HUES64 (cell line): Measurements from ENCODE around the gene BLVRB.
"Not testable (repeated sequence)": the region's sequence is repeated elsewhere in the genome, so short reads cannot be mapped to it uniquely, and the experiment has no call there.

Source experiments
- H3K27ac ChIP-seq: 2 replicates; pipeline ENCODE4 v1.7.0; 2013; ENCODE audit warnings: low read depth, low read length, inconsistent platforms
- H3K27me3 ChIP-seq: 2 replicates; pipeline ENCODE4 v1.6.1; 2013; ENCODE audit warnings: mild to moderate bottlenecking, low read length; ENCODE audit not compliant: insufficient read depth
- H3K36me3 ChIP-seq: 2 replicates; pipeline ENCODE4 v1.6.1; 2013; ENCODE audit warnings: mild to moderate bottlenecking, low read length; ENCODE audit not compliant: insufficient read depth
- H3K4me1 ChIP-seq: 2 replicates; pipeline ENCODE4 v1.6.1; 2013; ENCODE audit warnings: mild to moderate bottlenecking, low read length, moderate library complexity; ENCODE audit not compliant: insufficient read depth
- H3K4me3 ChIP-seq: 2 replicates; pipeline ENCODE4 v1.5.1; 2013; ENCODE audit warnings: mild to moderate bottlenecking, low read length, moderate library complexity
- H3K9ac ChIP-seq: 2 replicates; pipeline ENCODE4 v1.6.1; 2013; ENCODE audit warnings: mild to moderate bottlenecking, low read depth, low read length
- H3K9me3 ChIP-seq: 2 replicates; pipeline ENCODE4 v1.6.1; 2013; ENCODE audit warnings: low read depth, low read length; ENCODE audit not compliant: insufficient read depth
- WGBS: fragments of 150-250, 120-280 bp; methylation state at CpG from one replicate; pipeline ENCODE4 v1.1.7; 2013; ENCODE audit warnings: missing lambda C conversion rate; 5-methylcytosine and 5-hydroxymethylcytosine counted together

BLVRB gene

DNA sequence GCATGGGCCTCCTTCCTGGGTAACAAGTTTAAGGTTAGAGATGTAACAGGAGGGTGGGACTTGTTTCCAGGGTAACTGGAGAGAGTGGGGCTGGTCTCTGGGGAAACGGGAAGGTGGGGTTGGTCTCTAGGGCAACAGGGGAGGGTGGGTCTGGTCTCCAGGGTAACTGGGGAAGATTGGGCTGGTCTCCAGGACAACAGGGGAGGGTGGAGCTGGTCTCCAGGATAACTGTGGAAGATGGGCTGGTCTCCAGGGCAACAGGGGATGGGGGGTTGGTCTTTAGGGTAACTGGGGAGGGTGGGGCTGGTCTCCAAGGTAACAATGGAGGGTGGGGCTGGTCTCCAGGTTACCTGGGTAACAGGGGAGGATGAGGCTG is 37.8 kb upstream of the BLVRB start:
- WGBS: 67% methylated on average over 1 of the region's 1 CpG
- H3K4me1 ChIP-seq: no peaks in the 10 kb centered on the region
- H3K4me3 ChIP-seq: no peak overlapping the region
- peaks cover 17% of the 10 kb centered on the region for H3K27me3 ChIP-seq
- H3K36me3 ChIP-seq: no peaks in the 10 kb centered on the region
- H3K9ac ChIP-seq: no peak overlapping the region
- H3K9me3 ChIP-seq: no peaks in the 10 kb centered on the region
- H3K27ac ChIP-seq: no peak overlapping the region

DNA sequence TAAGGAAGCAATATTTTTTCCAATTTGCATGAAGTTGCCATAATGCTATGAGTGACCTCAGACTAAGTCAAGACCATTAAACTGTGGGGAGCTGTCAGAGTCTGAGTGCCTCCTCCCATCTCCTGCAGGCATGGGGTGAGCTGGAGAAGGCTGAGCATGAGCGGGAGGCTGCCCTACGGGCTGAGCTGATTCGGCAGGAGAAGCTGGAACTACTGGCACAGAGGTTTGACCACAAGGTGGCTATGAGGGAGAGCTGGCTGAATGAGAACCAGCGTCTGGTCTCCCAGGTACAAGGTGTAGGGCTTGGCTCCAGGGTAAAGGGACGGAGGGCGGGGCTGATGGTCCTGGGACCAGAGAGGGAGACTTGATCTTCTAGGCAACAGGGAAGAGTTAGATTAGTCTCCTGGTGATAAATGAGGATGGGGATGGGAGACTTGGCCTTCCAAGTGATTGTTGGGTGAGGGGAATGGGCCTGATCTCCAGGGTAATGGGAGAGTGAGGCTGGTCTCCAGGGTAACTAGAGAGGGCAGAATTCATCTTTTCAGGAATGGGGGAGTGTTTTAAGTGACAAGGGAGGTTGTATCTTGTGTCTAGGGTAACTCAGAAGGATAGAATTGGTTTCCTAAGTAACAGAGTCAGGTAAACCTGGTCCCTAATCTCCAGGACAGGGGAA is 37.2 kb upstream of the BLVRB start:
- no peaks in the 10 kb centered on the region for H3K36me3 ChIP-seq
- H3K9ac ChIP-seq: no peak overlapping the region
- H3K9me3 ChIP-seq: no peaks in the 10 kb centered on the region
- WGBS: 45% methylated on average over 6 of the region's 6 CpGs
- no peak overlapping the region for H3K4me3 ChIP-seq
- H3K27me3 ChIP-seq: peaks cover 14% of the 10 kb centered on the region
- H3K27ac ChIP-seq: no peak overlapping the region
- H3K4me1 ChIP-seq: no peaks in the 10 kb centered on the region

DNA sequence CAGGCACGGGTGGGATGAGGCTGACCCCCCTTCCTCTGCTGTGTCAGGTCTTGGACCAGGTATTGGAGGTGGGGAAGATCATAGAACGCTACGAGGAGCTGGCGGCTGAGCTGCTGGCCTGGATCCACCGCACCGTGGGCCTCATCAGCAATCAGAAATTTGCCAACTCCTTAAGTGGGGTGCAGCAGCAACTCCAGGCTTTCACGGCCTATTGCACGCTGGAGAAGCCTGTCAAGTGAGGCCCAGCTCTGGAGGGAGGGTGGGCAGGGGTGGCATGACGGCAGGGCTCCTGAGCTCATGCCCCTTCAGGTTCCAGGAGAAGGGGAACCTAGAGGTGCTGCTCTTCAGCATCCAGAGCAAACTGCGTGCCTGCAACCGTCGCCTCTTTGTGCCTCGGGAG is 36.5 kb upstream of the BLVRB start:
- no peaks in the 10 kb centered on the region for H3K9me3 ChIP-seq
- no peaks in the 10 kb centered on the region for H3K4me1 ChIP-seq
- no peaks in the 10 kb centered on the region for H3K36me3 ChIP-seq
- 87% methylated on average over 13 of the region's 13 CpGs for WGBS
- no peak overlapping the region for H3K4me3 ChIP-seq
- no peak overlapping the region for H3K27ac ChIP-seq
- no peak overlapping the region for H3K9ac ChIP-seq
- H3K27me3 ChIP-seq: peaks cover 12% of the 10 kb centered on the region

DNA sequence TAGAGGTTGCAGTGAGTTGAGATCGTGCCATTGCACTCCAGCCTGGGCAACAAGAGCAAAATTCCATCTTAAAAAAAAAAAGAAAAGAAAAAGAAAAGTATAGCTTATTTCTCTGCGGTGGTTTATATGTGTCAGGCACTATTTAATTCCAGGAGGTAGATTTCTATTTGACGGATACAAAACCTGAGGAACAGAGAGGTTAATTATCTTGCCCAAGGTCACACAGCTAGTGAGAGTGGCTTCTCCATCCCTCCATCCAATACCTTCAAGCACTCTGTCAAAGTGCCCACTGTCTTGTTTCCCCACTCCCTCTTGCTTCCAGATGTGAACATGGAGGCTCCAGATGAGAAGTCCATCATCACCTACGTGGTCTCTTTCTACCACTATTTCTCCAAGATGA is 36.1 kb upstream of the BLVRB start:
- 82% methylated on average over 4 of the region's 4 CpGs for WGBS
- Histone ChIP-seq H3K36me3 (no peaks in the 10 kb centered on the region), H3K4me3 (no peak overlapping the region), H3K27me3 (peaks cover 12% of the 10 kb centered on the region), H3K9ac (no peak overlapping the region), H3K9me3 (no peaks in the 10 kb centered on the region), H3K4me1 (no peaks in the 10 kb centered on the region), H3K27ac (no peak overlapping the region)

DNA sequence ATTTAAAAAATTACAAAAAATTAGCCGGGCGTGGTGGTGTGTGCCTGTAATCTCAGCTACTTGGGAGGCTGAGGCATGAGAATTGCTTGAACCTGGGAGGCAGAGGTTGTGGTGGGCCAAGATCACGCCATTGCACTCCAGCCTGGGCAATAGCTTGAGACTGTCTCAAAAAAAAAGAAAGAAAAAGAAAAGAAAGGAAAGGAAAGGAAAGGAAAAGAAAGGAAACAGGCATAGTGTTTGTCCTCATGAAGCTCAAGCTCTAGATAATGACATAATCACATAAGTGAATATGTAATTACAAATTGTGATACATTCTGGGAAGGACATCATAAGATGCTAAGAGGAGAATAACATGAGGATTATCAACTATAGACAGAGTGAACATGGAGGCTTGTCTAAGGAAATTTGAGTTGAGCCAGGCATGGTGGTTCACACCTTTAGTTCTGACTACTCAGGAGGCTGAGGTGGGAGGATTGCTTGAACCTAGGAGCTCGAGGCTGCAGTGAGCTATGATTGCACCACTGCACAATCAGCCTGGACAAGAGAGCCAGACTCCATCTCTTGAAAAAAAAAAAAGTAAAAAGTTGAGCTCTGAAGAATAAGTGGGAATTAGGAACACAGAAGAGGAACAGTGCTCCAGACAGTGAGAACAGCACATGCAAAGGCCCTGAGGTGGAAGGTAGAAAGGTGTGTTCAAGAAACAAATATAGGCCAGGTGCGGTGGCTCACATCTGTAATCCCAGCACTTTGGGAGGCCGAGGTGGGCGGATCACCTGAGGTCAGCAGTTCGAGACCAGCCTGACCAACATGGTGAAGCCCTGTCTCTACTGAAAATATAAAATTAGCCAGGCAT is 35.4 kb upstream of the BLVRB start:
- not testable (repeated sequence) for H3K4me3 ChIP-seq, H3K9me3 ChIP-seq, H3K36me3 ChIP-seq, H3K4me1 ChIP-seq, H3K27ac ChIP-seq, H3K9ac ChIP-seq, H3K27me3 ChIP-seq
- 80% methylated on average over 8 of the region's 8 CpGs for WGBS

DNA sequence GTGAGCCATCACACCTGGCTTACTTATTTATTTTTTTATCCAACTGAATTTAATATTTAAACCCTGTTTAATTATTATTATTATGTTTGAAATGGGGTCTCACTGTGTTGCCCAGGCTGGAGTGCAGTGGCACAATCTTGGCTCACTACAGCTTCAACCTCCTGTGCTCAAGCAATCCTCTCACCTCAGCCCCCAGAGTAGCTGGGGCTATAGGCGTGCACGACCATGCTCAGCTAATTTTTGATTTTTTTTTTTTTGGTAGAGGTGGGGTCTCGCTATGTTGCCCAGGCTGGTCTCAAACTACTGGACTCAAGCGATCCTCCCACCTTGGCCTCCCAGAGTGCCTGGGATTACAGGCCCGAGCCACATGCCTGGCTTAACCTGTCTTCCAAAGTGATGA is 33.8 kb upstream of the BLVRB start:
- Histone ChIP-seq H3K4me3 (no peak overlapping the region), H3K36me3 (no peaks in the 10 kb centered on the region), H3K9me3 (no peaks in the 10 kb centered on the region), H3K4me1 (no peaks in the 10 kb centered on the region), H3K27ac (no peak overlapping the region), H3K9ac (no peak overlapping the region), H3K27me3 (peaks cover 5% of the 10 kb centered on the region)
- 91% methylated on average over 5 of the region's 5 CpGs for WGBS

DNA sequence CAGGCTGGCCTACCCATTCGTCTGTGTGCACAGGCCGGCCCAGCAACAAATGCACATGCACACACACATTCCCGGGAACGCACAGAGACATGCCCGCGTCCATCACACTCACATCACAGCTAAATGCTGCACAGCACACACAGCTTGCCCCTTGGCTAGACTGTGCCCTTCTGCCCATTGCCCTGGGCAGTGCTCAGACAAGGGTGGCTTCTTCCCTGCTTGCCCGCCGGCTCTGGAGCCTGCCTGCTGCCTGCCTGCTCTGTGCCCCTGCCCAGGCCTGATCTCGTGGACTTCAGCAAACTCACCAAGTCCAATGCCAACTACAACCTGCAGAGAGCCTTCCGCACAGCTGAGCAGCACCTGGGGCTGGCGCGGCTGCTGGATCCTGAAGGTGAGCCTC is 31.7 kb upstream of the BLVRB start:
- 94% methylated on average over 12 of the region's 12 CpGs for WGBS
- Histone ChIP-seq H3K9me3 (no peaks in the 10 kb centered on the region), H3K27me3 (peaks cover 11% of the 10 kb centered on the region), H3K9ac (no peak overlapping the region), H3K4me1 (no peaks in the 10 kb centered on the region), H3K36me3 (no peaks in the 10 kb centered on the region), H3K27ac (no peak overlapping the region), H3K4me3 (no peak overlapping the region)

DNA sequence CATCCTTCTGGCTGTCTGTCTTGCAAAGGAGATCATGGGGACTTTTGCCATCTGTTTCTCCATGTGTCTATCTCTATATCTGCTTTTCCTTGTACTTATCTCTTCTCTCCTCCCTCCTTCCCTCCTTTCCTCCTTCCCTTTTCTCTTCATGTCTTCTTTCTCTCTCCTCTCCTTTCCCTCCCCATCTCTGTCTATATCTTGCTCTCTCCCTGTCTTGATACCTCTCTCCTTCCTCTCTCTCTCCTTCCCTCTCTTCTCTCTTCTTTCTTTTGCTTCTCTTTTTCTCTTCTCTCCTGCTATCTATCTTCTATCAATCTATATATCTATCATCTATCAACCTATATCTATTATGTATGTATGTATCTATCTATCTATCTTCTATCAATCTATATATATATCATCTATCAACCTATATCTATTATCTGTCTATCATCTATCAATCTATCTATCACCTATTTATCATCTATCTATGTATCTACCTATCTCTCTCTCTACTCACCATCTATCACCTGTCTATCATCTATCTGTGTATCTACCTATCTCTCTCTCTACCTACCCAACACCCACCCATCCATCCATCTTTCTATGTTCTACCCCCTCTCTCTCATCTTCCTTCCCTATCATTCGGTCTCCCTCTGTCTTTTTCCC is 28.8 kb upstream of the BLVRB start:
- Histone ChIP-seq H3K4me1 (no peaks in the 10 kb centered on the region), H3K27ac (no peak overlapping the region), H3K27me3 (peaks cover 11% of the 10 kb centered on the region), H3K9me3 (no peaks in the 10 kb centered on the region), H3K36me3 (no peaks in the 10 kb centered on the region), H3K9ac (no peak overlapping the region), H3K4me3 (no peak overlapping the region)
- 76% methylated on average over 1 of the region's 1 CpG for WGBS

DNA sequence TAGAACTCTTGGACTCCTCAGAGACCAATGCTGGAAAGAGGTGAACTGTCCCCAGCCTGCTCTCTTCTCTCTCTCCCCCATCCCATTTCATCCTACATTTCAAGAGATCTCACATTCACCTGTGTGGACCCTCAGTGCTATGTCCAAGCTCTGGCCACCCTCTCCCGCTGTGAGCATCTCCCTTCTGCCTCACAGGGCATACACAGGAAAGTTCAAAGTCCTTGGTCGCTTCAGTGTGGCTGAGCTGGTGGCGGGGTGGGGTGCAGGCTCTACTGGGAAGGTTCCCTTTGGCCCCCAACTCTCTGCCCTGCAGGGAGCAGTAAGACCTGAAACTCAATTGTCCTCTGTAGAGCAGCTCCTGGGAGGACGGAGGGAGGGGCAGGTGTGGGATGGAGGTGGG is 28.2 kb upstream of the BLVRB start:
- no peaks in the 10 kb centered on the region for H3K9me3 ChIP-seq
- H3K27ac ChIP-seq: no peak overlapping the region
- WGBS: 50% methylated on average over 4 of the region's 4 CpGs
- peaks cover 11% of the 10 kb centered on the region for H3K27me3 ChIP-seq
- no peaks in the 10 kb centered on the region for H3K4me1 ChIP-seq
- H3K4me3 ChIP-seq: no peak overlapping the region
- H3K9ac ChIP-seq: no peak overlapping the region
- no peaks in the 10 kb centered on the region for H3K36me3 ChIP-seq

DNA sequence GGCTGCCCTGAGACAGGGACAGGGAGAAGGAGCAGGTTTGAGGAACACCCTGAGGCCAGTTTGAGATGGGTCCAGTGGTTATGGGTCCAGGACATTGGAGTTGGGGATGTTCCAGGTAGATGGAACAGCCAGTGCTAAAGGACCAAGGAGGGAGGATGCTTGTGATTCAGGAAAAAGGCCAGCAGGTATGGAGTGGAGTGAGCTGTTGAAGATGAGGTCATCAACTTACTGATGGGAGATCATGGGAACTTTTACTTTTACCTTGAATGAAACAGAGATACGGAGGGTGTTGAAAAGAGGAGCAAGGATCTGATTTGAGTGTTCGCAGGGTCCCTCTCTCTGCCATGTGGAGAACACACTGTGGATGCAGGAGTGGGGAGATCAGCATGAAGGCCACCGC is 26.7 kb upstream of the BLVRB start:
- no peak overlapping the region for H3K9ac ChIP-seq
- no peak overlapping the region for H3K4me3 ChIP-seq
- H3K27me3 ChIP-seq: peaks cover 13% of the 10 kb centered on the region
- no peaks in the 10 kb centered on the region for H3K9me3 ChIP-seq
- no peaks in the 10 kb centered on the region for H3K36me3 ChIP-seq
- no peaks in the 10 kb centered on the region for H3K4me1 ChIP-seq
- H3K27ac ChIP-seq: no peak overlapping the region
- 85% methylated on average over 3 of the region's 3 CpGs for WGBS

DNA sequence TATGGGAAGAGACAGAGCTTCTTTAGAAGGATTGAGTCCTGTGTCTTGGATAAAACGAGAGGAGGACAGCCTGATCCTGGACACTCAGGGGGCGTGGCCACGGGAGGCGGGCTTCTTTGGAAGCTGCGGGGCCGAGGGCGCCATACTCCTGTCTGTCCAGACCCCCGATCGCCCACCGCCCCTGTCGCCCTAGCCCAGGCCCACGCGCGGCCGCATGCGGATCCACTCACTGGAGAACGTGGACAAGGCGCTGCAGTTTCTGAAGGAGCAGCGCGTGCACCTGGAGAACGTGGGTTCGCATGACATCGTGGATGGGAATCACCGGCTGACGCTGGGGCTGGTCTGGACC is 24.3 kb upstream of the BLVRB start:
- H3K27me3 ChIP-seq: peaks cover 12% of the 10 kb centered on the region
- no peak overlapping the region for H3K9ac ChIP-seq
- H3K27ac ChIP-seq: no peak overlapping the region
- no peaks in the 10 kb centered on the region for H3K36me3 ChIP-seq
- H3K4me3 ChIP-seq: no peak overlapping the region
- no peaks in the 10 kb centered on the region for H3K4me1 ChIP-seq
- H3K9me3 ChIP-seq: no peaks in the 10 kb centered on the region
- 88% methylated on average over 25 of the region's 25 CpGs for WGBS
